HG03095 (cell line): ENCODE measurements around the gene DNAH14.

Source experiments
- ATAC-seq: cut with Tn5 transposase; IDR thresholded peaks from one replicate; pipeline ENCODE4 v1.9.1; 2021; ENCODE audit warnings: moderate library complexity; ENCODE audit not compliant: unreplicated experiment

Gene DNAH14

GRCh38 chr1:225445639-225446594, 516.4 kb downstream of the DNAH14 start:
- no peak for ATAC-seq

- ATAC-seq, result no peak
Measured at GRCh38 chr1:225446595-225446960, 517.1 kb downstream of the DNAH14 start.

GRCh38 chr1:225446981-225447615, 517.6 kb downstream of the DNAH14 start:
- no peak for ATAC-seq

- ATAC-seq, result no peak
Measured at GRCh38 chr1:225447650-225448089, 518.2 kb downstream of the DNAH14 start.

GRCh38 chr1:225448146-225448805, 518.8 kb downstream of the DNAH14 start:
- ATAC-seq, result no peak
